DMS 273 (cell line): ENCODE data around the gene DQX1.

Experiments used
- DNase-seq: peaks from one replicate; lab custom pipeline; 2025; ENCODE audit not compliant: unreplicated experiment; lab: John Stamatoyannopoulos, UW

The DQX1 gene

DNA sequence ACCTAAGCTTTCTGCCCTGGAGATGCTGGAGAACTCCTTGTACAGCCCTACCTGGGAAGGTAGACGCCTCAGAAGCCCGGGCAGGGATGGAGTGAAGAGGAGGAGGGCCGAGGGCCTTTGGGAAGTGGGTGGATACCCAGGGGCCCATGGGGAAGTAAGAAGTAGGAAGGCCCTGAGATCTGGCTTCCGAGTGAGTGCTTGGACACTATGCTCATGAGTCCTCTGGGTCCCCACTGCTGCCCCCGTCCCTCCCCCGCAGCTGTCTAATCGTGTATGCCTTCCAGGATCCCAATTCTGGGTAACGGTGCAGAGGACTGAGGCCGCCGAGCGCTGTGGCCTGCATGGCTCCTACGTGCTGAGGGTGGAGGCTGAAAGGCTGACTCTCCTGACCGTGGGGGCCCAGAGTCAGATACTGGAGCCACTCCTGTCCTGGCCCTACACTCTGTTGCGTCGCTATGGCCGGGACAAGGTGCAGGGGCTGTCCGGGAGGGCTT lies 29.6 kb upstream of the DQX1 start:
- no peak for DNase-seq

DNA sequence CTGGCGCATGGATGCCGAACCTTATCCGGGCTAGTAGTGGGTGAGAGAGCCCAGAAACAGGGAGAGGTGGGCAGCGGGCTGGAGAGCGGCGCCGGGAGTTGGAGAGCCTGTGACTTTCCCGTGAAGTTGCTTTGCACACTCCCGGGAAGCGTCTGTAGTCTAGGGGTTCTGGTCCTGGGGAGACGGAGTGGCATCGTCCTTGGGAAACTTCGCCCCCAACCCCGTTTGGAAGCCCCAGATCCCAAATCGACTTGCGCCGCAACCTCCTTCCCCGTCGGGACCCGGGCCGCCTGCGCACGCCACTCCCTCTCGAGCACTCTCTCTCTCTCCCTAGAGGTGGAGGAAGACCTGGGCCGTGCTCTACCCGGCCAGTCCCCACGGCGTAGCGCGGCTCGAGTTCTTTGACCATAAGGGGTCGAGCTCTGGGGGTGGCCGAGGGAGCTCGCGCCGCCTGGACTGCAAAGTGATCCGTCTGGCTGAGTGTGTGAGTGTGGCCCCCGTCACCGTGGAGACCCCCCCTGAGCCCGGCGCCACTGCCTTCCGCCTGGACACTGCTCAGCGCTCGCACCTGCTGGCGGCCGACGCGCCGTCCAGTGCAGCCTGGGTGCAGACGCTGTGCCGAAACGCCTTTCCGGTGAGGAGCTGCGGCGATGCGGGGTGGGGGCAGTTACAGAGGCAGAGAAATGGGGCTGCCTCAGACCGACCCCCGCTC lies 28.9 kb upstream of the DQX1 start:
- no peak for DNase-seq

DNA sequence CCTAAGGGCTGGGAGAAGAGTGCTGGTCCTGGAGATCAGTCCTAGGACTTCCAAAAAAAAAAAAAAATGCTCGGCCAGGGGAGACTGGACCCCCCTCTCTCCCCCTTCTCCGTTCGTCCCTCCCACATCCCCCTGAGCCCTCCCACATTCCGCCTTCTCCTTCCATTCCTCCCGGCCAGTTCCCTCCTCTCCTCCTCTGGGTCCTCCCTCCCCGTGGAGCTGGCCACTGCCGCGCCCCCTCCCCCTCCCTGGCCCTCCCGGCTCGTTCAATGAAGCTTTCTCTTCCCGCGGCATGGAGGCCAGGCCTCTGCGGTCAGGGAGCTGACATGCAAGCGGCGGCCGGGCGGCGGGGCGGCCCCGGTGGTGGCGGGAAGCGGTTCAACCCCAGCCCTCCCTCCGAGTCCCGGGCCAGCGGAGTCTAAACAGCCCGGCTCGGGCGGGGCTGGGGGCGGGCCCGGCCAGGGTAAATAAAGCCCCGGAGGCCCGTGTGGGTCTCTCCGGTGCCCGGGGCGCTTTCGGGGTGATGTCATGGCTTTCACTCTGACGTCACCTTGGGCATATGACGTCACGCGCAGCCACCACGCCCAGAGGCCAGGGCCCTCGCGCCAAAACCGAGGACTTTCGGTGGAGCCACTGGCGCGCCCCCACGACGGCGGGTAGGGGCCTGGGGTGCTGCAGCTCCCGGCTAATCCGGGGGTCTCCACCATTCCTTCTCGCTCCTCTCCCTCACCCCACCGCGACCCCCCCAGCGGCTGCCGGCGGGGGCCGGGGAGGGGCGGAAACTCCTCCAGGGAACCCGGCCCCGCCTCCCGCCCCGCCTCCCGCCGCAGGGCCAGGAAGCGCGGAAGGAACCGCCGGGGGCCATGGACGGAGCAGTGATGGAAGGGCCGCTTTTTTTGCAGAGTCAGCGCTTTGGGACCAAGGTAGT lies 28.1 kb upstream of the DQX1 start, which contains the start of the genes DOK1 and LOXL3:
TSS of gene DOK1 (plus strand) at position 829 of the 928 bp plus-strand sequence. CDS start at position 864, 35 bp downstream.
TSS of gene LOXL3 (minus strand) at position 51 of the 928 bp plus-strand sequence. CDS start 1,308 bp downstream, outside the sequence.
- DNase-seq = peak; percentile 86

DNA sequence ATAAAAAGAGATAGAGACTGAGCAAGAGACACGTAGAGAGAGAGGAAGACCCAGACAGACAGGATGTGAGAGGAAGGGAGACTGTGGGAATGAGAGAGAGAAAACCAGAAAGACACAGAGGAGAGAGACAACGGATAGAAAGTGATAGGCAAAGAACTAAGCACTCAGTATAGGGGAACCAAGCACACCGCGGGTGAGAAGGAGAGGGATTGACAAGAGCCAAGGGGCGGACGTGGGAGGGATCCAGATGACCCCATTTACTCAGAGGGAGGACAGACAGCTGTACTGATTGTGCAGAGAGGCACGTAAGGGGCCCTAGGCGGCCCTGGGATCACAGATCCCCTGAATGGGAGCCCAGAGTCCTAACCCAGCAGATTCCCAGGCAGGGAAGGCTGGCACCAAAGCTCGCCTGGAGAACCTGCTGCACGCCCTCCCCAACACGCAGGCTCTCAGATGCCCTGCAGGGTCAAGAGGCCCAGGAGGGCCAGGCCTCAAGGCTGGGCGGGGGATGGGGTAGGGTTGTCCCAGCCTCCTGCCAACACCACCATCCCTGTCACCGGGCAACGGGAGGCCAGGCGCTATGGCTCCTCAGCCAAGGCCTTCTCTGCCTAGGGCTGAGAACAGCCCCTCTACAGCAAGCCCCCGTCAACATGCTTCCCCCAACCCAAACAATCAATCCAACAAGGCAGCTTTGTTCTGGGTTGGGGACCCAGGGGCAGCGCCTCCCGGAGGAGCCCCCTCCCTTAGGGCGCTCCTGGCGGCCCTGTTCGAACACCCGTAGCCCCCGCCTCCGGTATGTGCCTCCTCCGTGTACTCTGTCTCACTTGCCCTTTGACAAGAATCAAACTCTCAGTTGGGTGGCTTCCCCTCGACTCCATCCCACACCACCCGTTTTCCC lies 27.1 kb upstream of the DQX1 start:
- peak; percentile 65 for DNase-seq

DNA sequence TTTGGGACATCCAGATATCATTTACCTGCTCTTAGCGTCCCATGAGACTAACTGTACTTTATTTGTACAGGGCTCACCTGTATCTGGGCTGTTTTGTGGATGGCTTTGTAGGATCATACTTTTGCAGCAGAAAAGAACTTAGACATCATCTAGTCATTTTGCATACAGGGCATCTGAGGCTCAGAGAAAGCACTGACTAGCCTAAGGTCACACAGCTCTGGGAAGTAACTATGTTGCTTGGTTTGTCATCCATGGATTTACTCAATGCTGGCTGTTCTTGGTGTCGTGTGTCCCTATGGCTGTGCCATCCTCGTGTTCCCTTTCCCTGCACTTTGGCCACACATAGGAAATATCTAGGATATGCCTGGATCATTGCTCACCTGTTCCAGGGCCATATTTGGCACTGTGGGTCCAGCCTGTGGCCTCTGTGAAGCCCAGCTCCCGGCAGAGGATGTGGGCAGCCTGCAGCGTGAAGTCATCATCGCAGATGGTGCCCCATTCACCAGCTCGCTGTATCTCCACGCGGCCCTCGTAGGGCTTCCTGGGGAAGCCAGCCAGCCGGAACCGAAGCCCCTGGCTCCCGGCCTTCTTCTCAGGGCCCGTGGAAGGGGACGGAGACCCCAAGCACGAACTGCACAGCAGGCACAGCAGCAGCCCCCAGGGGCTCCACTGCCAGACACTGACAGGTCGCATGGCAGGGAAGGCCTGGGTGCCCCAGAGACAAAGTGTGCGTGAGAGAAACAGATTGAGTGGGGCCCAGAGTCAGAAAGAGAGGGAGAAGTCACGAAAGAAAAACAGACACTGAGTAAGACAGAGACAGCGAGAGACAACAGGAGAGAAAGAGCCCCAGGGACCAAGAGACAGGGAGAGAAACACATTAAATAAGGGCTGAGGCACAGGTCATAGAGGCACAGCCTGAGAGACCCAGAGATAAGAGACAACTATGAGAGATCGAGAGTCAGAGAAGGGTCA lies 26.2 kb upstream of the DQX1 start:
- peak; percentile 31 for DNase-seq

DNA sequence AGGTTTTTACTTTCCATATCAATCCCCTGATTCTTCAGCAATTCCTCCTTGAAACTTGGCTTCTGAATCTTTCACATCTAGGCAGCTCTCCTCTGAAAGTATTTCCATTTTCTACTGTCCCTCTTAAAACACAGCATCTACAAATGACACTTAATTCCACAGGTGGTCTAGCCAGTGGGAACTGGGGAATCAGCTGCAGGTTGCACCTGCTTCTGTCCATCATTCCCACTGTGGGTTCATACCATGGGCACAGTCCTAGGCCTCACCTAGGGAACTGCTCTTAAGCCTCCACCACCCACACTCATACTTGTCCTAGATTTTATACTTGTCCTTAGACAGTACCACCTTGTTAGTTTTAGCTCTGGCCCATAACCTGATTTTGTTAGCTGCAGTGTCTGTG lies 25.5 kb upstream of the DQX1 start:
- DNase-seq = no peak

DNA sequence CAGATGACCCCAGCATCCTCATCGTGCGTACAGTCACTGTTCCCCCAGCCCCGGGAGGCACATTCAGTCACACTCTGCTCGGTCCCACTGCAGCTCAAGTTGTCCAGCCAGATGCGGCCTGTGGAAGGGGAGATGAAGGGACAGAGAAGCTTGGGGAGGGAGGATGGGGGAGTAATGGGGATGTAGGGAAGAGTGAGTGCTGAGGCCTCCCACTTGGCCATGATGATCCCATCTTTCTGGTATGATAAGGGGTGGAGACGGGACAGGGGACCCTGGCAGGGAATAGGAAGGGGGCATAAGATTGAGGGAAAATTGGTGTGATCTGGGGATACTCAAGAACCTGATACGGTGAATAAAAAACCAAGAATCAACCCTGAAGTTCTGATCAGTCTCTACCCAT lies 24.2 kb upstream of the DQX1 start:
- DNase-seq = no peak

DNA sequence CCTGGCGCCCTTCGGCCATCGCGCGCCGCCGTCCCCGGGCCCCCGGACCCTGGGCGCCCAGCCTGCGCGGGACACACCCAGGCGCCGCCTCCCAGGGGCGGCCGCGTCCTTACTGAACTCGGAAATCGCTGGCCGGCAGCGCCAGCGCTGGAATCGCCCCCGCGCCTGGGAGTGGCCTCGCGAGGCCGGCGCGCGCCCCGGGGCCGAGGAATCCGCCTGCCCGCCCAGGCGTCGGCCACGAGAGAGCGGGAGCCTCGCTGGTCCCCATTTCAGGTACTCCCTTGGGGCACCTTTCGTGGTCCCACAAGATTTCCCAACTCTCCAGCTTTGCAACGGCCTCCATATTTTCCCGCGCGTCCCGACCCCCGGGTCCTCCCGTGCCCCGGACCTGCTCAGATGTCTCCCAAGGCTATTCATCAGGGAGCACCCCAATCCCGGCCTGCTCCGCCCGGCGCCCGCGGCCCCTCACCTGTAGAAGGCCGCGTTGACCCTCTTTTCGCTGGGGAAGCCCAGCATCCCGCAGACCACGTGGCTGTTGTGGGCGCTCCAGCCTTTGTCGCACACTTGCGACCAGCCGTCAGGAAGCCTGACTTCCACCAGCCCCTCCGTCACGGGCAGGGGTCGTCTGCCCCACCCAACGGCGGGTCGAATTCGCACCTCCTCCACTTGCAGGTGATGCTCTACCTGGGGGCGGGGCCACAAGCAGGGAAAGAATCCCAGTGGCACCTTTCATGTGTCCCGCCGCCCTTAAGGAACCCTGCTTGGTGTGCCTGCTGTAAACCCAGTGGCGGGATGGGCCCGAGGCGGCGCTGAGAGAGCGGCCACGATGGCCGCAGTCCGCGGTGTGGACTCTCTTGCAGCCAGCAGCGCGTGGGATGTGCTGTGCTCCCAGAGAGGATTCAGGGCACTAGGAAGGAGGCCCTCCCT lies 23.1 kb upstream of the DQX1 start:
- peak; percentile 92 for DNase-seq

DNA sequence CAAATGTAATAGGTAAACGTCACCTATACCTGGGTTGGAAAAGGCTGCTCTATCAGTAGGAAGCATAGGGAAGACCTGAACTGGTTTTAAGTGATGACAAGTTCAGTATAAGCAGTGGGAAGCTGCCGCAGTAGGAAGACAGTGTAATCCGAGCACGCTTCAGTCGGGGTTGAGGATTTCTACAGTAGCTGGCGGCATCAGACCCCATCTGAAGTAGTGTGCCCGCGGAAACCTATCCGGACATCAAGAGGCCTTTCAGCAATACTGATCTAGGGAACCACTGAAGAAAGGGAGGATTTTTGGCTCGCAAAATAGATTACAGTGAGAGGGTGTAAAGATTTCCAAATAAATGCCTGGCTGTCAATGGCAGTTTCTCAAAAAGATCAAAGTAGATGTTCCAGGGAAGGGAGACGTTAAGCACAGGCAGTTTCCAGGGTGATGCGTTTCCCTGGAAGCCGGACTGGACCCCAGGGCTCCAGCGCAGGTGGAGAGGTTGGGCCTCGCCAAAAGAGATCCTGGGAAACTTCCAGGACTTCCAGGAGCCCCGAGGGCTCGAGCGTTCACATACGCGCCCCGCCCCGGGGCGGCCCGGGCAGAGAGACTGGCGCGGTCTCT lies 22.4 kb upstream of the DQX1 start:
- peak; percentile 92 for DNase-seq

DNA sequence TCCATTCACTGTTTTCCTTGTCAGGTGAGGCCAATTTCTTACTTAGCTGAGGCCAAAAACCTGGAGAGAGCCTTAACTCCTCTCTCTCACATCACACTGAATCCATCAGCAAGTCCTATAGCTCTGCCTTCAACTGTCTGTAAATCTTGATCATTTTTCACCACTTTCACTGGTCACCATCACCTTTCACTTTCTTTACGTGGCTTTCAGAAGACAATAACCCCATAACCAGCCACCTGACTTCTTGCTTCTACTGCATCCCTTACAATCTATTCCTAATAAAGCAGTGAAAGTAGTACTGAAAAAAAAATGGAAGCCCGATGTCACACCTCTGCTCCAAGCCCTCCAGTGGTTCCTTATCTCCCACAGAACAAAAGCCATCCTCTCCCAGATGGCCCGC lies 20.0 kb upstream of the DQX1 start:
- no peak for DNase-seq

DNA sequence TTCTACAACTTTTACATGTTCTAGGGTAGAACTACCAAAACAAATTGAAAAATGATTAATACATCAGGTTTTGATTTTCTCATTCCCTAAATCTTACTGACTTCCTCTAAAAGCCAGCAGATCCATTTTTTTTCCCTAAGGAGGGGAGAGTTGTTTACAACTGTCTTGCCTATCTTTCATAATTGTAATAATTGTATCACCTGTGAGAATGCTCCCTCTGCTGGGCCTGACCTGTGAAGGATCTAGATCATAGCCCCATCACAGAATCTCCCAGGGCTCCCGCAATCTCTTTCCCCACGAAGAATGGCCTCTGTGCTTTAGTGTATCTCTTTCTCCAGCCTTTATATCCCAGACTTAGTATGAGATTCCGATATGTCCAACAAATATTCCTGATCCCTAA lies 18.6 kb upstream of the DQX1 start:
- no peak for DNase-seq

DNA sequence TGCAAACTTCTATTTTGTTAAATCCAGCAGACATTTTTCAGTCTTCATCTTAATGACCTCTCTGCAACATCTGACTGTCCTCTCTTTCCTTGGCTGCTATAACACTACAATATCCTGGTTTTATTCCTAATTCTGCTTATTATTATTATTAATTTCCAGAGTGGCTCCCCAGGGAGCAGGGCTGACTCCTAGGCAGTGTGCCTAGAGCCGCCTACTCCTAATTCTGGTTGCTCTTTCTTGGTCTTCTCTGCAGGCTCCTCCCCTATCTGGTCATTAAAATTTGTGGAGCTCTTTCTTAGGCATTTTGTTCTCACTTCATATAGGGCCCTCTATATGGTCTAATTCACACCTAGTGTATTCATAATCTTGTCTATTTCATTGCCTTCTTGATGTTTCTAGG lies 16.9 kb upstream of the DQX1 start:
- no peak for DNase-seq

DNA sequence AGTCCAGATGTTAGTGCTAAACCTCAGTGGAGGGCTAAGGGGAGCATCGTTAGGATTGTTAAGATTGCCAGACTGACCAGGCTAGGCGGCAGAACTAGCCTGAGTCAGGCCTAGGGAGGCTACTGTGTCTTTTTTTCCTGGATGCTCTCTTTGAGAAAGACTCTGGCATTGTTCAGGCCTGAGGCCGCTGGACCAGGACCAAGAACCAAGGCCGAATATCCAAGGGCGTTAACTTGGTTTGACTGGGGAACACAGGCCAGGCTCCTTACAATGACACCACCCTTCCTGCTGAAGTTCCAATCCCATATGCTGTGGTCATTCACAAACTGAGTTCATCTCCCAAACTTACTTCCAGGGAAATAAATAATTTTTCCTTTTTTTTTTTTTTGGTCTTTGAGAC lies 14.3 kb upstream of the DQX1 start:
- no peak for DNase-seq

DNA sequence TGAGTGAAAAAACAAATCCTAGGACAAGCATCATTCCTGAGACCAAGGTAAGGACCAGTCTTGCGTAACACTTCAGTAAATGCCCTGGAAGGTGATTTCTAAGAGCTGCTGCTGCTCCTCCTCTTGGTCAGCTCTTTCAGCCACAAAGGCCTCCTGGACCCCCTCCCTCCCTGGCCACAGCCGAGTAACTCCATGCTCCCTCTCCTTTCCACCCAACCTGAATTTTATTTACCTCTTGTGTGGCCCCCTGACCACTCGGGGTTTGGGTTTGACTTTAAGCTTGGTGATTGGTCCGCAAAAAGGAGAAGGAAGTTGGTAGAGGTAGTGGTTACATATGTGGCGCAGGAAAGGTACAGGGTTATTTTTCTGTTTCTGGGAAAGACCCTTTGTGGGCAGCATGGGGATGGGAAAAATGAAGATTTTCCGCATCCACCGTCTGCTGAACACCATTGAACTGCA lies 12.9 kb upstream of the DQX1 start:
- no peak for DNase-seq

DNA sequence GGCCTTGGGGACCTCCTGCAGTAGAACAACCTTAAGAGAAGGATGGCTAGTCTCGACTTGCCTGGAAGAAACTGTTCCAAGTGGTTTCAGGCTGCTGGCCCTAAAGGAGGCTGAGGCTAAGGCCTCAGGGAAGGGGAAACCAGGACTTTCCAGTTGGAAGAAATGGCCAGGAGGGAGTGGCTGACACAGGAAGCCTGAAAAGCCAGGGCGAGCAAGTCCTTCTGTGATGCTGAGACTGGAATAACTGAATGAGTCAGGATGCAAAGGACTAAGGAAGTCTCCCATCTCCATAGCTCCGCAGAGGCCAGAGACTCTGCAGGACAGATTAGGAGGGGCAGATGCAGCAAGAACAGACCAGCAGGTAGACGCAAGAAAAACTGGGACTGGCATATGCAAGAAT lies 11.1 kb upstream of the DQX1 start:
- DNase-seq = no peak

DNA sequence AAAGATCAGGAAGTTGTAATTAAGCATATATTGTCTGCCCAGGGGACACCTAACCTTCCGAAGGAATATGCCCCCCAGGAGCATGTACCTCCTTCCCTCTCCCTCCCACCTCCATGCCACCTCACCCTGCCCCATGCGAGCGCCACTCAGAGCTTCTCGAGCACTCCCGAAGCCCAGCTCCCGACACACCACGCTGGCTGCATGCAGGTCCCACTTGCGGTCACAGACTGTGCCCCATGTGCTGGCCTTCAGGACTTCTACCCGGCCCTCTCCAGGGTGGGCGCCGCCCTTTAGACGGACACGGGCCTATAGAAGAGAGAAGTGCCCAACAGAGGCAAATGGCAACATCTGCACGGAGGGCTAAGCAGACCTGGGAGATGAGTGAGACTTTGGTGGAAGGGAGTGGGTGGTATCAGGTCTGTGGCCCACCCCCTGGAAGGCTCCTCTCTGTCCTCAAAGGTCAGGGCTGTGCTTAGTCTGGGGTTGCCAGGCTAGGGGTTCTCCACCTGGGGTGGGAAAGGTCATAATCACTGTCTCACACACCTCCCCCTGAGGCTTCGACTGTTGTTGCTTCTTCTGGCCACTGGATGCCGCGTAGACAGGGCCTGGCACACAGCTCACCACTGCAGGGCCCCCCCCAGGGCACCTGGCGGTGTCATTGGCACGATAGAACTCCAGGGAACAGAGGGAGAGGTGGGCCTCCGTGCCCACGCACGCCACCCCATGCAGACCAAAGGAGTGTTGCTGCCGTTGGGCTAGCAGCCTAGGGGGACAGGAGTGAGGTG lies 10.3 kb upstream of the DQX1 start:
- DNase-seq = no peak

DNA sequence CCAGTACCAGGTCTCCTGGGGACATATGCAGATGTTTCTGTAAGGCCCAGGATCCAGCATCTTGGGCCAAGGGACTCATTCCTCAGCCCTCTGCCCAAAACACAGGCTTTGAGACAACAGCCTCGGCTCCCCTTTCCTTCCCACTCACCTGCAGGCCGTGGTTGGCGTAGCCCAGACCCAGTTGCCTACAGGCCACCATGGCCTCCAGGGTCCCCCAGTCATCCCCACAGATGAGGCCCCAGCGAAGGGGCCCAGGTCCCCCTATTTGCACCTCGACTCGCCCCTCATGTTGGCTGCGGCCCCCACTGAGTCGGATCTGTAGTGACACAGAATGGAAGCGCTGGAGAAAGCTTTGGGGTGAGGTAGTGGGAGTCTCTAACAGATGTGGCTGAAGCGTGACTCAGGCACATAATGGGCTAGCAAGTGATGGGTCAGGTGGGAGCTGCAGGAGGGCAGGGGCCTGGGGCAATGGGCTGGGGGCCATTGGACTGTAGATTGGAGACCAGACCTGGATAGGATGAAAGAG lies 9.5 kb upstream of the DQX1 start:
- no peak for DNase-seq
